HG03457 (cell line): Measurements from ENCODE around the gene IL1RN.

Experiments
- ATAC-seq: cut with Tn5 transposase; IDR thresholded peaks from one replicate; pipeline ENCODE4 v1.9.1; 2021; ENCODE audit warnings: moderate number of reproducible peaks; ENCODE audit not compliant: unreplicated experiment

Gene IL1RN

DNA sequence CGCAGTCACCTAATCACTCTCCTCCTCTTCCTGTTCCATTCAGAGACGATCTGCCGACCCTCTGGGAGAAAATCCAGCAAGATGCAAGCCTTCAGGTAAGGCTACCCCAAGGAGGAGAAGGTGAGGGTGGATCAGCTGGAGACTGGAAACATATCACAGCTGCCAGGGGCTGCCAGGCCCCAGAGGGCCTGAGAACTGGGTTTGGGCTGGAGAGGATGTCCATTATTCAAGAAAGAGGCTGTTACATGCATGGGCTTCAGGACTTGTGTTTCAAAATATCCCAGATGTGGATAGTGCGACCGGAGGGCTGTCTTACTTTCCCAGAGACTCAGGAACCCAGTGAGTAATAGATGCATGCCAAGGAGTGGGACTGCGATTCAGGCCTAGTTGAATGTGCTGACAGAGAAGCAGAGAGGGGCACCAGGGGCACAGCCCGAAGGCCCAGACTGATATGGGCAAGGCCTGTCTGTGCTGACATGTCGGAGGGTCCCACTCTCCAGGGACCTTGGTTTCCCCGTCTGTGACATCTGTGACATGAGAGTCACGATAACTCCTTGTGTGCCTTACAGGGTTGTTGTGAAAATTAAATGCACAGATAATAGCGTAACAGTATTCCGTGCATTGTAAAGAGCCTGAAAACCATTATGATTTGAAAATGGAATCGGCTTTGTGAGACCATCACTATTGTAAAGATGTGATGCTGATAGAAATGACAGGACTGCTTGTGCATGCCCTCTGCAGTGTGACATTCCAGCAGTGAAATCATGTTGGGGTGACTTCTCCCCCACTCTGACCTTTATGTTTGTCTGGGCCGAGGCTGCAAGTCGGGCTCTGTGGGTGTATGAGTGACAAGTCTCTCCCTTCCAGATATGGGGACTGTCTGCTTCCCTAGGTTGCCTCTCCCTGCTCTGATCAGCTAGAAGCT lies 510 bp downstream of the IL1RN start:
- no peak for ATAC-seq

DNA sequence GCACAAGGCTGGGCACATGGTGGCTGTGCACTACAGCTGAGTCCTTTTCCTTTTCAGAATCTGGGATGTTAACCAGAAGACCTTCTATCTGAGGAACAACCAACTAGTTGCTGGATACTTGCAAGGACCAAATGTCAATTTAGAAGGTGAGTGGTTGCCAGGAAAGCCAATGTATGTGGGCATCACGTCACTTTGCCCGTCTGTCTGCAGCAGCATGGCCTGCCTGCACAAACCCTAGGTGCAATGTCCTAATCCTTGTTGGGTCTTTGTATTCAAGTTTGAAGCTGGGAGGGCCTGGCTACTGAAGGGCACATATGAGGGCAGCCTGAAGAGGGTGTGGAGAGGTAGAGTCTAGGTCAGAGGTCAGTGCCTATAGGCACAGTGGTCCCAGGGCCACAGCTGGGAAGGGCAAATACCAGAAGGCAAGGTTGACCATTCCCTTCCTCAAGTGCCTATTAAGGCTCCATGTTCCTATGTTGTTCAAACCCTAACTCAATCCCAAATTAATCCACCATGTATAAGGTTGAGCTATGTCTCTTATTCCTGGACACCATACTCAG lies 2.2 kb downstream of the IL1RN start:
- ATAC-seq: no peak

DNA sequence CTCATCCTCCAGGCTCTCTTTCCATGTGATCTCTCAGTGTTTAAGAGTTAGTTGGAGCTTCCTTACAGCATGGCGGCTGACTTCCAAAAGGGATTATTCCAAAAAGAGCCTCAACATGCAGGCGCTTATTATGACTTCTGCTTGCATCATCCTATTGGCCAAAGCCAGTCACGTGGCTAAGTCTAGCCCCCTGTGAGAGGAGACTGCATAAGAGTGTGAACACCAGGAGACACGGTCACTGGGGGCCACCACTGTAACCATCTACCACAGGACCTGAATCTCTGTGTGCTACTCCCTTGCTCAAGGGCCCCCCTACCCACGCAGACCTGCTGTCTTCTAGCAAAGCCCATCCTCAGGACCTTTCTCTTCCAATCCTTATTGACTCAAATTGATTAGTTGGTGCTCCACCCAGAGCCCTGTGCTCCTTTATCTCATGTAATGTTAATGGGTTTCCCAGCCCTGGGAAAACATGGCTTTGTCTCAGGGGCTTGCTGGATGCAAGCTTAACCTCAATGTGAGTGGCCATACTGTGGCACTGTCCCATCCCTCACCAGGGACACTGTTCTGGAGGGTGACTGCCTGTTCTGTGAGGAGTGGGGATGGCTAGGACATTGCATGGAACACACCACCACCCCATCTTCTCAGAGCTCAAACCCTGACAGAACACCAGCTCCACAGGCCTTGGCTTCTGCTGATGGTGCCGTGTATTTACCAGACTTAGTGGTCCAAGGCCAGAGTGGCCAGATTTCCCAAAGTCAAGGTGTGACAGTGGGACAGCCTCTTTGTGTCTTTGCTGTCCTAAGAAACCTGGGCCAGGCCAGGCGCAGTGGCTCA lies 4.2 kb downstream of the IL1RN start:
- ATAC-seq: no peak

DNA sequence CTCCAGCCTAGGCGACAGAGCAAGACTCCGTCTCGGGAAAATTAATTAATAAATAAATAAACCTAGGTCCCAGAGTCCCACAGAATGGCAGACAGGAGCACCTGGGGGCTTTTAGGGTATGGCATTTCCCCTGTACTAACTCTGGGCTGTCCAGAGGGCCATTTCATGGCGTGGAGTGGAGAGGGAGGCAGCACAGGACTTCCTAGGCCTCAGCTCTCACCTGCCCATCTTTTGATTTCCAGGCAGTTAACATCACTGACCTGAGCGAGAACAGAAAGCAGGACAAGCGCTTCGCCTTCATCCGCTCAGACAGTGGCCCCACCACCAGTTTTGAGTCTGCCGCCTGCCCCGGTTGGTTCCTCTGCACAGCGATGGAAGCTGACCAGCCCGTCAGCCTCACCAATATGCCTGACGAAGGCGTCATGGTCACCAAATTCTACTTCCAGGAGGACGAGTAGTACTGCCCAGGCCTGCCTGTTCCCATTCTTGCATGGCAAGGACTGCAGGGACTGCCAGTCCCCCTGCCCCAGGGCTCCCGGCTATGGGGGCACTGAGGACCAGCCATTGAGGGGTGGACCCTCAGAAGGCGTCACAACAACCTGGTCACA lies 5.1 kb downstream of the IL1RN start:
- ATAC-seq: no peak

DNA sequence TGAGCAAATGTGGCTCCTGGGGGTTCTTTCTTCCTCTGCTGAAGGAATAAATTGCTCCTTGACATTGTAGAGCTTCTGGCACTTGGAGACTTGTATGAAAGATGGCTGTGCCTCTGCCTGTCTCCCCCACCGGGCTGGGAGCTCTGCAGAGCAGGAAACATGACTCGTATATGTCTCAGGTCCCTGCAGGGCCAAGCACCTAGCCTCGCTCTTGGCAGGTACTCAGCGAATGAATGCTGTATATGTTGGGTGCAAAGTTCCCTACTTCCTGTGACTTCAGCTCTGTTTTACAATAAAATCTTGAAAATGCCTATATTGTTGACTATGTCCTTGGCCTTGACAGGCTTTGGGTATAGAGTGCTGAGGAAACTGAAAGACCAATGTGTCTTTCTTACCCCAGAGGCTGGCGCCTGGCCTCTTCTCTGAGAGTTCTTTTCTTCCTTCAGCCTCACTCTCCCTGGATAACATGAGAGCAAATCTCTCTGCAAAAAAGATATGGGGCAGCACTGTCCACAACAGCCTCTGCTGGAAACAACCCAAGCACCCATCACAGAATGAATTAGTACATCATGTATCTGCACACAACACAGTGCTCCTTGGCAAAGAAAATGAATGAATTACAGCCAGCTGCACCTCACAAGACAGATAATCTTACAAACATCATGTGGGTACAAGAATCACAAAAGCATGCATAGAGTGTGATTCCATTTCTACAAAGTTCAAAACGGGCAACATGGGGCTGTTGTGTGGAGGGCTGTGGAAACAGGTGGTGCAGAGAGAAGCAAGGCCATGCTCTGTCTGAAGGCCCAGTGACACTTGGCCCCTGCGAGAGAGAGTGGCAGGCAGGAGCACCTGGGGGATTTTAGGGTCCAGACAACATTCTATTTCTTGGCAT lies 6.6 kb downstream of the IL1RN start:
- no peak for ATAC-seq

DNA sequence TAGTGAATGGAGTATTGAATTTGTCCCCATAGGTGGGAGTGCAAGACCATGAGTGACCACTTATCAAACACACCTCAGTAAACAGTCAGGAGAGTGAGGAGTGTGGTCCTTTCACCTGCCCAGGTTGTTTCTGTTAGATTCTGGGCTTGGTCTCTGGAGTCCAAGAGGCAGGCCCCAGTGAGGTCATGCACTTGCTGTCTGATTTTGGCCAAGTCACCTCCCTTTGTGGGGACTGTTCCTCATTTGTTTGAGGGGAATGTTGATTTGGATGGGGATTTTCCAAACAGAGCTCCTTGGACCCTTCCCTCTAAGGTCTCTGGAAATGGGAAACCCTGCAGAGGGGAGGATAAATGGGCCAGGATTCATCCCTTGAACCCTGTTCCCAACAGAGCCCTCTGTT lies 7.3 kb downstream of the IL1RN start:
- ATAC-seq: no peak

DNA sequence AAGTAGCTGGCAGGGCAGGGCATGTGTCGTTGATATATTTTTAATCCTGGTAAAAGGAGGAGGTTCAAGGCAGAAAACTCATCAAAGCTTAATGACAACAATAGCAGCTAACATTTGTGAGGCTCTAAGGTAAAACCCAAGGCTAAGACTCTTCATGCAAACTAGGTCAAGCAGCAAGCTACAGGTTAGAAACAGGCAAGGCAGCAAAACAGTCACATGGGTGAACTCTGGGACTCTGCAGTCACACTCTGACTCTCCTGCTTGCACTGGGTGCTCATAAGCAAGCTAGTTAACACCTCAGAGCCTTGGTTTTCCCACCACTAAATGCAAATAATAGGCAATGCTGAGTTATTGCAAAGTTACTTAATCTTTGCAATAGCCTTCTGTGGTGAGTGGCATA lies 7.9 kb downstream of the IL1RN start:
- ATAC-seq: no peak

DNA sequence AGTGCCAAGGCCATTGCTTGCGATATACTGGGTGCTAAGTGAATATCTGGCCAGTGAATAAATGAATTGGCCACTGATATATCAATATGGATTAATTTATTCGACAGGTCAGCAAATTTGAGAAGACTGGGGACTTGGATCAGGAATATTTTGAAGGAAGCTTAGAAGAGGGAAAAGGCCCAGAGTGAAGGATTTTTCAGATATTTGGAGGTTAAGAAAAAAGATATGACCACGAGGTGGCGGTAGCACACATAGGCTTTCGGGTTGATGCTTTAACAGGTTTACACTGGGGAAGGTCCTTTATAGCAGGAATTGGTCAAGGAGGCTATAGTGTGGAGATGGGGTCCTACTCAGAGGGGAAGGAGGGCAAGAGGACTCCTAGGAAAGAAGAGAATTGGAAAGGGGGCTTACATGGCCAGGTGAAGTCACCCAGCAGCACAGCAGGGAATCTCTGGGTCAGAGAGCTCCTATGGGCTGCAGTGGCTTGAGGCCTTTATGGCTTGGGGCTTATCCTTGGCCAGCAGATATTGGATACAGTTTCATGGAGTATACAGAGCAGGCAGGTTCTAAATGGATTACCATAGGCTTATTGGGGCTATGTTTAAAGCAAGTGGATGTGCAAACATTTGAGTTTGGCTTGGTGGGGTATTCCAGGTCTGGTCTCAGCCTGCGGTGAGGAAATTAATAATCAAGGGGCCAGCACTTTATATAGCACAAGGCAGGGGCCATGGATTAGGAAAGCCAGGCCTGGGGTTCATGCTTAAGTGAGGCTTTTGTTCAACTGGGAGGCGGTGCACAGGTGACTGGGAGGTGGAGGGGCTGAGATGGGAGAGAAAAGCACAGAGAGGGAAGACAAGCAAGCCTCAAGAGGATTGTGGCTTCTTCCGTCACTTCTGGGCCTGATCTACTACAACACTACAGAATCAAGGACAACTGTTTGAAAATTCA lies 9.7 kb downstream of the IL1RN start:
- ATAC-seq: no peak

DNA sequence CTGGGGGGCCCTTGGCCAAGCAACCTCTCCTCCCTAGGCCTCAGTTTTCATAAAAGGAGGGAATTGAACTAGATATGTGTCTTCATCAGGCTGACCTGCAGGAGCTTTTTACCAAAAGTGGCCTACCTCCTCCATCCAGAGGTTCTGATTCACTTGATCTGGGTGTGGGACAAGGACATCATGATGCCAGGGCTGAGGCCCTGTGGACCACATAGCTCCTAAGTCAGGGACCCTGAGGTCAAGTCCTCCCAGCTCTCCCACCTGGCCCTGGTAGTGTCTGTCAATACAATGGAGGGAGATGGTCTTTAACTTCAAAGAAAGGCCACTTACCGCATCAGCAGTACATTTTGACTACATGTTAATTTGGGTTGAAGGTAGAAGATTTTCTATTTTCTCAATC lies 10.4 kb downstream of the IL1RN start:
- no peak for ATAC-seq

DNA sequence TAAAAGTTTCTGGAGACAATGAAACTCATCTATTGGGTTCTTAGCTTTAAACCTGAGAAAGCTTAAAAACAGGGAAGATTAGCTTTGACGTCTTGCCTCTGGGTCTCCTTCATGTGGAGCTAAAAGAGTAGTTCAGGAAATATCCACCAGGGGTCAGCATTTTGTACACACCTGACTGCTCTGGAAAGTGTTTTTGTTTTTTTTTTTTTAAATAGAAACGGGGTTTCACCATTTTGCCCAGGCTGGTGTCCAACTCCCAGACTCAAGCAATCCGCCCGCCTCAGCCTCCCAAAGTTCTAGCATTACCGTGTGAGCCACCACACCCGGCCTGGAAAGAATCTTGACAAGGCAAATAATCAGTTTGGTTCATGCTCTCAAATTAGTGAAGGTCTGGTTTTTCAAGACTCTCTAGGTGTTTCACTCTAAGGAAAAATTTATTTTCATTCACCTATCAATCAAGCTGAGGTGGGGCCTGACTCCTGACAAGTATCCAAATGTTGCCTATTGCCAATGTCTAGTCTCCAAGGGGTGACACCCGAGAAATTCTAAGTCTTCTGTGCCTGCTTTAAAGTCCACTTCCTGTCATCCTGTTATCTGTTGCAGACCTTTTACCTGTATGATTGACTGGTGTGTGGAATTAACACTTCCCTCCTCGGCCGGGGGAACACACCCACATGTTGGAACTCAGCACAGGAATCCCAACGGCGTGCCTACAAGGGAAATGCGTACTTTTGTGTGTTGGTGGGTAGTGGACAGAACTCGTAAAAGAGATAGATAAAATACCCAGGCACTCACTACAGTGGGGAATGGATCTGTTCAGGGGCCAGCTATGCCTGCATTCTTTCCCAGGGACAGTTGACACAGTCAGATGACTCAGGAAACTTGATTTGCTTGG lies 11.3 kb downstream of the IL1RN start:
- ATAC-seq: no peak

DNA sequence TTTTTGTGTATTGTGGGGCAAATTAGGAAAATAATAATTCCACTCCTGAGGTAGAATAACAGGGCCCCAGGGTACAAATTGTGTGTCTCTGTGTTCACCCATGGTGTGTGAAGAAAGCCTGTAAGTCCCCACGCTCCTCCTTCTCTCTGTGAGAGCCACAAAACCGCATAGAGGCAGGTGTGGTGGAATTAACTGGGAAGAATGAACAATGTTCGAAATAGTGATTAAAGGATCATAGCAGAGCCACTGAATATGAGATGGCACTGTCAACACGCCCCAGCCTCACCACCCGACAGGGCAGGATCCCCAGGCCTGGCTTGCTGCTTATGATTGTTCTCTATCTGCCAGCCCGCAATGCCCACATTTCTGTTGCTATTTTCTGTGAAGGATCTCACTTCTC lies 14.1 kb downstream of the IL1RN start:
- no peak for ATAC-seq

DNA sequence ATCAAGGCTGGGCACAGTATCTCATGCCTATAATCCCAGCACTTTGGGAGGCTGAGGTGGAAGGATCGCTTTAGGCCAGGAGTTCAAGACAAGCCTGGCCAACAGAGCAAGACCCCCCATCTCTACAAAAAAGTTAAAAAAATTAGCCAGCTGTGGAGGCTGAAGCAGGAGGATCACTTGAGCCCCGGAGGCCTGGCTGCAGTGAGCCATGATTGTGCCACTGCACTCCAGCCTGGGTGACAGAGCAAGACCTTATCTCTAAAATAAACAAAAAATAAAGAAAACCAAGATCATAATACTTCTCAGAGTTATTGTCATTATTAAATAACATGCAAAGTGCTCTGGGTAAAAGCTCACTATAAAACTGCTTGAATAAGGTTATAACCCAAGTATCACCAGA lies 14.9 kb downstream of the IL1RN start:
- ATAC-seq: no peak

DNA sequence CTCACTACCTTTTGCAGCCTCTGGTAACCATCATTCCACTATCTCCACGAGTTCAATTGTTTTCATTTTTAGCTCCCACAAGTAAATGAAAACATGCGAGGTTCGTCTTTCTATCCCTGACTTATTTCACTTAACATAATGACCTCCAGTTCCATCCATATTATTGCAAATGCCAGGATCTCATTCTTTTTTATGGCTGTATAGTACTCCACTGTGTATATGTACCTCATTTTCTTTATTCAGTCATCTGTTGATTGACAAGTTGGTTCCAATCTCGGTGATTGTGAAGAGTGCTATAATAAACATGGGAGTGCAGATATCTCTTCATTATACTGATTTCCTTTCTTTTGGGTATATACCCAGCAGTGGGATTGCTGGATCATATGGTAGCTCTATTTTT lies 16.9 kb downstream of the IL1RN start:
- no peak for ATAC-seq

DNA sequence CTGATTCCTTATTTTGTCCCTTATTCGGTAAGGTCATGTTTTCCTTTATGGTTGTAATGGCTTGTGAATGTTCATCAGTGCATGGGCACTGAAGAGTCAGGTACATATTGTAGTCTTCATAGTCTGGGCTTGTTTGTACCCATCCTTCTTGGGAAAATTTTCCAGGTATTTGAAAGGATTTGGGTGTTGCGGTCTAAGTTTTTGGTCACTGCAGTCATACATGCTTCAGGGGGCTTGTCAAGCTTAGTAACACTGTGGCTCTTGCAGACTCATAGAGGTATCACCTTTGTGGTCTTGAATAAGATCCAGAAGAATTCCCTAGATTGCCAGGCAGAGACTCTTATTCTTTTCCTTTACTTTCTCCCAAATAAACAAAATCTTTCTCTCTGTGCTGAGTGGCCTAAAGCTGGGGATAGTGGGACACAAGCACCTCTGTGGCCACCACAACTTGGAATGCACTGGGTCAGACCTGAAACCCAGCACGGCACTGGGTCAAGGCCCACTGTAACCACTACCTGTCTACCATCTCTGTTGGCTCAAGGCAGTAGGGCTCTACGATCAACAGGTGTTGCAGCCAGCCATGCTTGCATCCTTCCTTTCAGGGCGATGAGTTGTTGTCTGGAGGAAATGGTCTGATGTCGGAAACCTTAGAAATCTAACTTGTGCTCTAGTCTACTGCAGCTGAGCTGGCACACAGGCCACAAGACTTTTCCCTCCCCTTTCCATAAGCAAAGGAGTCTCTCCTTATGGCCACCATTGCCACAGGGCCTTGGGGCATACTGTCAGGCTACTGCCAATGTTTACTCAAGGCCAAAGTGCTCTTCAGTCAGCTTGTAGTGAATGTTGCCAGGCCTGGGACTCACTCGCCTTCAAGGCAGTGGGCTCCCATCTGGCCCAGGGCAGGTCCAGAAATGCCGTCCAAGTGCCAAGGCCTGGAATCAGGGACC lies 21.5 kb downstream of the IL1RN start:
- ATAC-seq: no peak

DNA sequence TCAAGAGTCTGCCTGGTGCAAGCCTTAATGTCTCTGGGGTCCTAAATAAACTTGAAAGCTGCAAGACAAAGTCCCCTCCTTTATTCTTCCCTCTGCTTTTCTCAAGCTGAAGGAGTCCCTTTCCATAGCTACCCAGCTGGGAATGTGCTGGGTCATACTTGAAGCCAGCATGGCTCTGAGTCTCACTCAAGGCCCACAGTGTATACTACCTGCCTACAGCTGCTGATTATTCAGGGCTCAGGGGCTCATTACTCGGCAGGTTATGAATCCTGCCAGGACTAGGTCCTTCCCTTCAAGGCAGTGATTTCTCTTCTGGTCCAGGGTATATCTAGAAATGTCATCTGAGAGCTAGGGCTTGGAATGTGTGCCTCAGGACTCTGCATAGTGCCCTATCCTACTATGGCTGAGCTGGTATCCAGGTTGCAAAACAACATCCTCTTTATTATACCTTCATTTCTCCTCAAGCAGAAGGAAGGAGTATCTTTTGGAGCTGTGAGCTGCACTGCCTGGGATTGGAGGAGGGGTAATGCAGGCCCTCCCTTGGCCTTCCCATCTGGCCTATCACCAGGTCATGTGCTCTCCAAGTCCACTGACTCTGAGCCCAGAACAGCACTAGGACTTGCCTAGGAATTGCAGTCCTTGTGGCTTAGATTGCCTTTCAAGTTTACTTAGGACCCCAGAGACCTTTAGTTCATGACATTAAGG lies 22.3 kb downstream of the IL1RN start:
- no peak for ATAC-seq

DNA sequence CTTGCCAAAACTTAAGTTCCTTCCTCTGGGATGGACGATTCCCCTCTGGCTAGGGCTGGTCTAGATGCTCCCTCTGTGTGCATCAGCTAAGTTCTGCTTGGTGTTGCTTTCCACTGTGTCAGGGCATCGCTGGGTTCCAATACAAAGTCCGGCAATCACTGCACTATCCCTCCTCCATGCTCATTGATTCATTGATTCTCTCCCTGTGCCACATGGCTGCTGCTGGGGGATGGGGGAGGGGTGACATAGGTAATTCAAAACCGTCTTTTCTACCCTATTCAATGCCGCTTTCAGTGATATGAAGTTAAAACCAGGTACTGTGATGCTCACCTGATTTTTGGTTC lies 22.8 kb downstream of the IL1RN start:
- ATAC-seq: no peak

DNA sequence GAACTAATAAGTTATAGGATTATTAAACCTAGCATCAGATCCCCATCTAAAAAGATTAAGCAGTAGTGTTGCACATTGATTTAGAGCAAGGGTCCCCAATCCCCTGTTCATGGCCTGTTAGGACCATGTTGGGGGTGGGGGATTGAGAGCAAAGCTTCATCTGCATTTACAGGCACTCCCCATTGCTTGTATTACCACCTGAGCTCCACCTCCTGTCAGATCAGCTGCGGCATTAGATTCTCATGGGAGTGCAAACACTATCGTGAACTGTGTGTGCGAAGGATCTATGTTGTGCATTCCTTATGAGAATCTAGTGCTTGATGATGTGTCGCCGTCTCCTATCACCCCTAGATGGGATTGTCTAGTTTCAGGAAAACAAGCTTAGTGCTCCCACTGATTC lies 27.9 kb downstream of the IL1RN start:
- no peak for ATAC-seq
